Measurements from ENCODE around the gene TRIM2.

TRIM2 gene

DNA sequence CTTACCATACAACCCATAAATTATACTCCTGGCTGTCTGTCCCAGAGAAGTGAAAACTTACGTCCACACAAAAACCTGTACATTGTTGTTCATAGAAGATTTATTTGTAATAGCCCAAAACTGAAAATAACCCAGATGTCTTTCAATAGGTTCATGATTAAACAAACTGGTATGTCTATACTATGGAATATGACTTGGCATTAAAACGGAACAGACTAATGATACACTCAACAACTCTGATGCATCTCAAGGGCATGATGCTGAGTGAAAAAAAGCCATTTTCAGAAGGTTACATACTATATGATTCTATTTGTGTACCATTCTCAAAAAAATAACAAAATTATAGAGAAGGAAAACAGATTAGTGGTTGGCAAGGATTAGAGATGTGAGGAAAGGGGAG lies 128.7 kb downstream of the TRIM2 start:
- DNase-seq (ENCODE audit: low read depth, low spot score): no peak

- no peak for DNase-seq (ENCODE audit: low read depth, low spot score)
Observed at GRCh38 chr4:153333874-153334273, 129.6 kb downstream of the TRIM2 start.

DNA sequence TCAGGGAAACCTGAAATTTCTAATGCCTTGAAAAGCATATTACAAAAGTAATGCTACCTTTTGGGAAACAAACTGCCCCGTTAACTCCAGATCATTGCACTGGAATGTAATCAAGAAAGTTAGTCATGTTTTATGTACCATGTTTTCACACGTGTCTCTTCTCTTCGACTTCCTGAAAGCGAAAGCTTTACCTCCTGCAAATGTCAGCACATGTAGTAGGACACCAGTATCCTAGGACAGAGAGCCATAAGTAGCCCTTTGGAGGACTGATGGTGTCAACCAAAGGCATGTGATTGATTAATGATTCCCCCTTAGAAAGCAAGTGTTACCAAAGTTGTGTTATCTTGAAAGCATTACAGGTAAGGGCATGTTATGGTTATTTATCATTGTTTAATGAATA lies 131.4 kb downstream of the TRIM2 start:
- no peak for DNase-seq (ENCODE audit: low read depth, low spot score)

DNA sequence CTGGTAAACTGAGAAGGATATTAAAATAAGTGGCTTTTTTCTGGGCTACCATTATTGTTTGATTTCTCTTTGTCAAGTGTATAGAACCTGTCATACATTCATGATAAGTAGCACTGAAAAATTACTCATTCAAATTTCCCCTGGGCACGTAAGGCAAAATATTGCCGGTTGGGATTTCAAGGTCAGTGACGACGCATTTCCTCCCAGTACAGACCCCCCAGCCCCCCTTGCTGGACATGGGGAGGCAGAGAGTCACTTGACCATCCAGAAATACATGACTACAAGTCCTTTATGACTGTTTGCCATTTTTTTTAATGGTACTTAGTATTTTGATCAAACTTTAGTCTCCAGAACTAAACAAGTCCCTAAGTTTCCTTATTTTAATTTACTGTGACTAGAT lies 133.4 kb downstream of the TRIM2 start:
- DNase-seq (ENCODE audit: low read depth, low spot score): no peak

DNA sequence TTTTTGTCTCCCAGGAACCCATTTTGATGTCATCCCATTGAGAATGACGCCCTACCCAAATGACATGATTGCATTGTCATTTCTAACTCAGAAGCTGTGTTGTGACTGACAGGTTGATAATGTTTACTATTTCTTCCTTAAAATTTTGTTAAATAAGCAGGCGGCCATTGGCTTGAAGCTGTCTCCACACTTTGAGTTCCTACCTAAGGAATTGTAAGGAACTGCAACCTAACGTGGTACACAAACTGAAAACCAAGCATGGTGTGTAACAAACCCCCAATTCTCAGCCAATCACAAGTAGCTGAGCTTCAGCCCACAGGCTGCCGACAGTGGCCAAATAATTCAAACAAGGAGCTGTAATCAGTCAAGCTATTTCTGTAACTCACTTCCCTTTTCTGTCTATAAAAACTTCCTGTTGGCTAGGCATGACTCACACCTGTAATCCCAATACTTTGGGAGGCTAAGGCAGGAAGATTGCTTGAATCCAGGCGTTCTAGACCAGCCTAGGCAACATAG lies 137.4 kb downstream of the TRIM2 start:
- no peak for DNase-seq (ENCODE audit: low read depth, low spot score)

GRCh38 chr4:153342751-153343552 lies 138.7 kb downstream of the TRIM2 start:
- no peak for DNase-seq (ENCODE audit: low read depth, low spot score)

GRCh38 chr4:153344131-153345011 lies 140.1 kb downstream of the TRIM2 start, which contains the start of gene MND1:
MND1 (plus strand) TSS chr4:153344688; CDS start chr4:153344738, 50 bp downstream.
- no peak for DNase-seq (ENCODE audit: low read depth, low spot score)

DNA sequence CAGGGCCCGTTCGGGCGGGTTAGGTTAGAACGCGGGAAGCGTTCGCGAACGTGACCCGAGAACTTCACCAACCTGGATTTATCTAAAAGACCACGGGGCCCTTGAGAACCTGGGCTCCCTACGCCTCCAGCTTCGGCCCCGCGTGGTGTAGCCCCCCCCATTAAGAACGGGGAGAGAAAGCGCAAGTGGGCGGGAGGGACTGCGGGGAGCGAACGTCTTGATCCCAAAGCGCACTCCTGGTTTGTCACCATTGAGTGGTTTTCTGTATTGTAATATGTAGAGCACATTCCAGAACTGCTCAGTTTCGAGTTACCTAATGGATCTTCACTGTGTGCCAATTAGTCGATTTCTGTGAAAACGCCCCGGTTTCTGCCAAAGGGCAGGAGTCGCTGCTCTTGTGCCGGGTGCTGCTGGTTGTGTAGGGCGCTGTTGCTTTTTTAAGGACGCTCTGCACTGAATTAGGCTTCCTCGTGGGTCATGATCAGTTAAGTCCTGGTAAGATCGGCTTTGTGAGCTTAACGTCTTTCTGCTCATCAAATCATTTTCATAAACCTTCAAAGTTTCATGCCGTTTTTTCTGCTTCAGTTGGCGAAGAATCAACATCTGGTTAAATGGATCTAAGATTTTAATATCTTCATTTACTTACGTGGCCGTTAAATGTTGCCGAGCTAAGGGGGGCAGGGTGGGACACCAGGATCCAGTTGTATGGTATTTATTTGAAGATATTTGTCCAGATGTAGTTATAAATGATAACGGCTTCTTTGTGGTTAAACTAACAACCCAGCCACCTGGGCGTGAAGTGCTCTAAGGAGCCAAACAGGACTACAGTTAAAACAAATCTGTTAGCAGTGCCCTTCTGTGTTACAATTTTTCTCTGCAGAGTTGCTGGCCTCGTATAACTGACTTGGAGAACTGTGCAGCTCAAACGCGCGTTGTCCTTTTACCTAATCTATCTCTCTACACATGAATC lies 141.1 kb downstream of the TRIM2 start:
- DNase-seq (ENCODE audit: low read depth, low spot score): no peak

DNA sequence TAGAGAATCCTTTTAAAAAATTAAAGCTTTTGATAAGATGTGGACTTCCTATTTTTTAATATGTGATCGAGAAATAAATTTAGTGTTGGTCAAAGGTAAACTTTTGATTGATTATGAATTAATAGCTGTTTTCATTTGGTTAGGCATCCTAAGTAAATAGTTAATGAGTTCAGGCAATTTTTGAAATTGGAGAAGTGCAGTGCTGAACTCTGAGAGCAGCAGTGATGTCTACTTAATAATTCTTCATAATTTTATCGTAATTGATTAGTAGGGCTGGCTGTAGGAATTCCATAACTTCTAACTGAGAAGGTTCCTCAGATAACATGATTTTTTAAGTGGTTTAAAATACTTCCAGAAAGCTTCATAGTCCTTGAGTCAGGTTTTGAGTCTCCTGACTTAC lies 141.8 kb downstream of the TRIM2 start:
- no peak for DNase-seq (ENCODE audit: low read depth, low spot score)

DNA sequence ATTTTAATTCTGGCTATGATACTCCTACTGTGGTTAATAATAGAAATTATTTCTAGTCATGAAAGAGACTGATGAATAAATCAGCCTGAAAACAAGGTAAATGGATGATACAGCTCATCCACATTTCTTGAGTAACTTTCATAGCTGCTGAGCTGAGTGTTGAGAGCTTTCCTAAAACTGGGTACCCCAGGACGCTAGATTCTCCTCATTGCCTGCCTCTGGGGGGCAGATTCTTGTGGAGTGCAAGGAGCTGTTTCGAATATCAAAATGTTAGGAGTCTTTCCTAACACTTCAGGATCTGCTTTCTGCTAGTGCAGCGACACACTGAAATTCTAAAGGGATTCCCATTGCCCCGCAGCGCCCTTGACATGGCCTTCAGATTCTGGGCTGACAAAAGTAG lies 142.3 kb downstream of the TRIM2 start:
- no peak for DNase-seq (ENCODE audit: low read depth, low spot score)

DNA sequence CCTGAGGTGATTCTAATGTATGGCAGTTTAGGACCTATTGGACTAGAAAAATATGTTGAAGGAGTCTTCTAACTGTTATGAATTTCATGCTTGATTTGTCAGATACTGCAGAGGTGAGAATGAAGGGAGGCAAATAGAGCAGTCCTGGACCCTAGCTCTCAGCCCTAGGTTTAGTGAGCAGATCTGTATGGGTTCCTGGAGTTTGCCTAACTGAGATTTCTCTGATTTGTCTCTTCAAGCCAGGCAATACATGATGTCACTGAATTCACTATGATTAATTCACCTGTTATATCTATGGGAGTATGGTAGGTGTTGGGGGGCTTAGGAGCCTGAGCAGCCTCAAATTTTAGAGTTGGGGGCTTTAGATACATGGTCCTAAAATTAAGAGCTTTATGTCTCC lies 142.9 kb downstream of the TRIM2 start:
- DNase-seq (ENCODE audit: low read depth, low spot score): no peak

- DNase-seq (ENCODE audit: low read depth, low spot score): no peak
Observed at GRCh38 chr4:153348006-153348405, 143.8 kb downstream of the TRIM2 start.

DNA sequence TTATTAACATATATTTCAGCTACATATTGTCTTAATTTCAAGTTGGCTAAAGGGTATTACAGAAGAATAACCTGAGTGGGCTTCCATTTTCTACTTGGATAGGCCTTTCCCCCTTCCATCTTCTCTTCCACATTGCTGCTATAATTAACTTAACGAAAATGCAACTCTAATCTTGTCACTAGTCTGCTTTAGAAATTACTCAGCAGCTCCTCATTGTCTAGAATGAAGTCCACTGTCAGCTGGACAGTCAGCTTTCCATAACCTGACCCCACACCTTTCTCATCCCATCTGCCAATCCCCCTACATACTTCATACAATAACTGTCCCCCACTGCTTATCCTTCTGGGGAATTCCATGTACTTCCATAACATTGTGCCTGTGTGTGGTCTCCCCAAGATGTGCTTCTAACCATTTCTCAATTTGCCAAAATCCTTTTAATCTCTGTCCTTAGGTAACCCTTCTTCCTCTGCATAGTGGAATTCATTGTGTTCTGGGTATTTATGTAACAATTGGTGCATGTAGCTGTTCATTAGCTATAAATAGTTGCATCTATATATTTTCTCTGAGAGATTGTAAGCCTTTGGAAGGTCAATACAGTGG lies 145.1 kb downstream of the TRIM2 start:
- no peak for DNase-seq (ENCODE audit: low read depth, low spot score)

DNA sequence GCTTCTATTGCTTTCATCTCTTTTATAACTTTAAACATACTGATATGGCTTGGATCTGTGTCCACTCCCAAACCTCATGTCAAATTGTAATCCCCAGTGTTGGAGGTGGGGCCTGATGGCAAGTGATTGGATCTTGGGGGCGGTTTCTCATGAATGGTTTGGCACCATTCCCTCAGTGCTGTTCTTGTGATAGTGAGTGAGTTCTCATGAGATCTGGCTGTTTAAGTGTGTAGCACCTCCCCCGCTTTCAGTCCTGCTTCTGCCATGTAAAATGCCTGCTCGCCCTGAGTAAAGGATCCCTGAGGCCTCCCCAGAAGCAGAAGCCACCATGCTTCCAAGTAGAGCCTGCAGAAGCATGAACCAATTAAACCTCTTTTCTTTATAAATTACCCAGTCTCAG lies 157.9 kb downstream of the TRIM2 start:
- DNase-seq (ENCODE audit: low read depth, low spot score): no peak

GRCh38 chr4:153364061-153364460 lies 159.8 kb downstream of the TRIM2 start:
- no peak for DNase-seq (ENCODE audit: low read depth, low spot score)

DNA sequence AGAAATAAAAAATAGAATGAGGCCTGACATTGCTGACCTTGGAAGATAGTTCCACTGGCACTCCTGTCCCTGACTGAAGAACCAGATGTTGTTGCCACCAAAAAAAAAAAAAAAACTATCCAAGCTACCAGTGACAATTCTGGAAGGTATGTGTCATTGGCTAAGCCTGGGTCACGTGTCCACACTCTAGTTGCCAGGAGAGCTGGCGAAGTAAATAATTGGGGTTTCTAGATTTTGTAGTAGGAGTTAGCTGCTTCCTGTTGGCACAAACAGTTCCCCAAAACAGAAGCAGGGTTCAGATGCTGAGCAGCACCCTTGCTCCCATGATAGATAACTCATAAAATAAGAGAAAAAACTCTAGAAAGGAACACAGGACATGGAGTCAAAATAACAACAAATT lies 160.8 kb downstream of the TRIM2 start:
- no peak for DNase-seq (ENCODE audit: low read depth, low spot score)

- no peak for DNase-seq (ENCODE audit: low read depth, low spot score)
Observed at GRCh38 chr4:153366486-153366885, 162.2 kb downstream of the TRIM2 start.

GRCh38 chr4:153367092-153367491 lies 162.8 kb downstream of the TRIM2 start:
- no peak for DNase-seq (ENCODE audit: low read depth, low spot score)

DNA sequence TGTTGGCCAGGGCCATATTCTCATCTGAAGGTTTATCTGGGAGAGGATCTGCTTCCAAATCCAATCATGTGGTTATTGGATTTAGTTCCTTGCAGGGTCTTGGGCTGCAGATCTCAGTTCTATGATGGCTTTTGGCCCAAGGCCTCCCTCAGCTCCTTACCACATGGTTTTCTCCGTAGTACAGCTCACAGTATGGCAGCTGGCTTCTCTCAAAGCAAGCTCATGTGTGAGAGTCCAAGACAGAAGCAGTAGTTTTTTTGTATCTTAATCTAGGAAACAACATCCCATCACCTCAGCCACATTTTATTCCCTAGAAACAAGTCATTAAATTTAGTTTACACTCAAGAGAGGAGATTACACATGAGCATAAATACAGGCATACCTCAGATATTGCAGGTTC lies 164.8 kb downstream of the TRIM2 start:
- no peak for DNase-seq (ENCODE audit: low read depth, low spot score)

DNA sequence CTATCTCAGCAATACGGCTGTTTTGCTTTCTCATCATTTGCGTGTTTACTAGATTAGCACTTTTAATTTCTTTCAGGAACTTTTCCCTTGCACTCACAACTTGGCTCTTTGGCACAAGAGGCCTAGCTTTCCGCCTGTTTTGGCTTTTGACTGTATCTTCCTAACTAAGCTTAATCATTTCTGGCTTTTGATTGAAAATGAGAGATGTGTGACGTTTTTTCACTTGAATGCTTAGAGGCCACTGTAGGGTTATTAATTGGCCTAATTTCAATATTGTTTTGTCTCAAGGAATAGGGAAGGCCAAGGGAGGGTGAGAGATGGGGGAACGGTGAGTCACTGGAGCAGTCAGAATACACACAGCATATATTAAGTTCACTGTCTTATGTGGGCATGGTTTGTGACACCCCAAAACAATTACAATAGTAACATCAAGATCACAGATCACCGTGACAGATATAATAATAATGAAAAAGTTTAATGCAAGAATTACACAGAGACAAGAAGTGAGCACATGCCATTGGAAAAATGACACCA lies 167.5 kb downstream of the TRIM2 start:
- DNase-seq (ENCODE audit: low read depth, low spot score): no peak
